Stimulated activated CD8-positive, alpha-beta memory T cell treated with anti-CD3 and anti-CD28 coated beads, Interleukin-7, amount 100 ng/mL, for 4 hours (primary cell): ENCODE measurements around the gene DGCR2.

ENCODE experiments used
- DNase-seq, 2 donors: peaks; one replicate each; pipeline ENCODE4 v3.0.0-alpha.2; 2020; ENCODE audit warnings: low read depth in 2 of 2

The DGCR2 gene

DNA sequence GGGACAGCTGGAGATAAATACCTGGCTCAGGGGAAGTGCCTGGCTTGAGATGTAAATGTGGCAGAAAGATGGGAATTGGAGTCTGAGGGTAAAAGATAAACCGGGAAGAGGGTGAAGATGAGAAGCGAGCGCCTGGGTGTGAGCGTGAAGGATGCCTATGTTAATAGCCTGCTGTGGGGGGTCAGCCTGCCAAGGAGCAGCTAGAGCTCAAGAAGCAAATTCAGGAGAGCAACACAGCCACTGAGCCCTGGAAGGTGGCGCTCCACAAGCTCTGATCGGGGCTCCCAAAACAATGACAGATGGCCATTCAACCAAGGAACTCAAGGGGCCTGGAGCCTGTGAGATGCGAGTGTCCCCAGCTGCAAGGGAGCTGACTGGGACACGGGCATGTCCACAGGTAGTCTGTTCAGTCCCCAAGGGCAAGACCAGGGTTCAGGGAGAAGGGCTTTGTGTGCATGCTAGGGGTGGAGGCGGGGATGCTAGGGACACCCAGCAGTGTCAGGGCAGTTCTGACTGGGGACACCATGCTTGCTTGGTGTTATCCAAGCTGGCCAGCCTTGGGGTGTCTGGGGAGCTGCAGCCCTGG lies 25.1 kb upstream of the DGCR2 start:
- no peak for DNase-seq

DNA sequence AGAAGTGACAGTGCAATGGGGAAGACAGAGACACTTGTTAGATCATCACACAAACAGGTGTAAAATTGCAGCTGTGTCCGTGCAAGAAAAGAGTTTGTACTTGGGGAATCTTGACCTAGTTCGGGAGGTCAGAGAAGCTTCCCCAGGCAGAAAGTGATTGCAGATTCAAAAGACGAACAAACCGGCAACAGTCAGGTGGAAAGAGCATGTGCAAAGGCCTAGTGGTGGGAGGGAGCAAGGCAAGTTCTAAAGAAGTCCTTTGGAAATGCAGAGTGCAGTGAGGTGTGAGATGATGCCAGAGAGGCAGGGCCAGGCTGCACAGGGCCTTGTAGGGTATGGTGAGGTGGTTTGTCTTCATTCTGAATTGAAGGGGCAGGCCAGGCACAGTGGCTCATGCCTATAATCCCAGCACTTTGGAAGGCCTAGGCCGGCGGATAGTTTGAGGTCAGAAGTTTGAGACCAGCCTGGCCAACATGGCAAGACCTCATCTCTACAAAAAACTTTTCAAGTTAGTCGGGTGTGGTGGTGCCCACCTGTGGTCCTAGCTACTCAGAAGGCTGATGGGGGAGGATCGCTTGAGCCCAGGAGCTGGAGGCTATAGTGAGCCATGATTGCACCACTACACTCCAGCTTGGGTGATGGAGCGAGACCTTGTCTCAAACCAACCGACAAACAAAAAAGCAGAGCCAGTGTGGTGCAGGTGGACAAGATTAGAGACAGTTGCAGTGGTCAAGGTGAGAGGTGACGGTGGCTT lies 24.2 kb upstream of the DGCR2 start:
- DNase-seq, result no peak

DNA sequence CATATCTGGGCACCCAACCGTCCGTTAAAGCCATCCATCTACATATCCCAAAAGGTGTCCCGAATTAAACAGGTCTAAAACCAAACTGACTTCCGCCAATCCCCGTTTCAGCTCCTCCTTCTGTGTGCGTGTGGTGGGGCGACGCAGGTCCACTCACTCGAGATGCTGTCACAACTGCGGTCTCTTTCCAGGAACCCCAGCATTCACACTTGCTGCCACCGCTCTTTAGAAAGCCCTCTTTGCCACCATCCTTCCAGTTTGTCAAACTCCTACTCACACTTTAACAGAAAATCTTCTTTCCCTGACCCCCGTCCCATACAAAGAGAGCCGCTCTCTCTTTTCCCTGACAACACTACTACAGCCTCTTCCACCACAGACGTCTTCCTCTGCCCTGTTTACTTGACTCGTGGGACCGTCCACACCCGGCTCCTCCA lies 21.8 kb upstream of the DGCR2 start:
- DNase-seq, result peak in 1 of 2 donors; percentile 30

DNA sequence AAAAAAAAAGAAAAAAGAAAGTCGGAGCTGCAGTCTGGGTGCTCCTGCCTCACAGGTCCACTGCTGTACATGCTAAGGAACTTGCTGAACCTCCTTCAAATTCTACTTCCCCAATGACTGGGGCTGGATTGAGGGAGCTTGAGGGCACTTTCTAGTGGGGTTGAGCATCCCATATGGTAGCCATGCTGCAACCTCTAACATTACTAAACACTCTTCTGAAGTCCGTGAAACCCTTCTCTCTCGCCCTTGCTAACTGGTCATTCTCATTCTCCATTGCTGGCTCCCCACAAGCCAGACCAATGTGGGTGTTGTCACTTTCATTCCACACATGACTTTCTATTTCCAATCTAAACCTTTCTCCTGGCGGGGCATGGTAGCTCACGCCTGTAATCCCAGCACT lies 21.0 kb upstream of the DGCR2 start:
- no peak for DNase-seq

DNA sequence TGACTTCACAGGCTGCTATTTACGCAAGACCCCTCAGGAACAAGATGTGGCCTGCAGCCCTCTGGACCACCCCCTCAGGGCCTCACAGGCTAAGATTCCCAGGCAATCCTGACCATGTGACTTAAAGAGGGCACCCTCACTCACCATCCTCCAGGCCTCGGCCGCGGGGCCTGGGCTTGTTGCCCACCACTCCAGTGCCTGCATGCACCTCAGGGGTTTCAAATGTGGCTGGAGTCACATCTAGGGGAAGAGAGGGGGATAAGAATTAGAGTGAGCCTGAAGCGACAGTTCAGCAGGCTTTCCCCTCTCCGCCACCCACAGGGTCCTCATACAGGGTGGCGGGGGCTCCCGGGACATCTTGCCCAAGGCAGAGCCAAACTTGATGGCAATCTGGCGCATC lies 20.2 kb upstream of the DGCR2 start:
- DNase-seq, result no peak

DNA sequence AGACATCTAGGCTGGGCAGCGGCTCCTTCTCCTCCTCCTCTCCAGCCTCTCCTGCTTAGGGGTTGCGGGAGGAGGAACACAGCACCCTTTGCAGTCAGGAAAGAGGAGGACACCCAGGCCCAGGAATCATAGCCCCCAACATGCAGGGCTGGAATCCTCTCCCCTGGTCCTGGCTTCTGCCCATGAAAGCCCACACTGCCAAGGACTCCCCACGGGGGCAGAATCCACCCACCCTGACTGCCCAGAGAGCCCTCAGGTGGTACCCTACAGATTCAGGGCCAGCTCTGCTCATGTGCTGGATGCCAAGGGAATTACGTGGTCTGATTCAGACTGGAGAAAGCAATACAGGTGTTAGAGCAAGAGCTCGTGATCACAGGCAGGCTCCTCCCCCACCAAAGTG lies 17.8 kb upstream of the DGCR2 start:
- DNase-seq, result no peak

DNA sequence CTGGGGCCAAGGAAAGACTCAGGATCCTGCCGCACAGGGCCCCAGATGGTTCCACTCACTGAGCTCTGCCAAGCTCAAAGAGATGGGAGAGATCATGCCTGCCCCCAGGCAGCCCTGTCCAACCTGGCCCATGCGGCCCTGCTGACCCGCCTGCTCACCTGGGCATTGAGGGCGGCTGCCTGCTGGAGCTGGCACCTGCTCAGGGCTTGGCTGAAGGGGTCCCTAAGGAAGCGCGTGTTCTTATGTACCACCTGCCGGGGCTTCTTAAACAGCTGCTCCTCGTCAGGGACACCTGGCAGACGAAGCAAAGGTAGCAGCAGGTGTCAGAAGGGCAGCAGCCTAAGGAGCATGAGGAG lies 16.8 kb upstream of the DGCR2 start:
- no peak for DNase-seq

DNA sequence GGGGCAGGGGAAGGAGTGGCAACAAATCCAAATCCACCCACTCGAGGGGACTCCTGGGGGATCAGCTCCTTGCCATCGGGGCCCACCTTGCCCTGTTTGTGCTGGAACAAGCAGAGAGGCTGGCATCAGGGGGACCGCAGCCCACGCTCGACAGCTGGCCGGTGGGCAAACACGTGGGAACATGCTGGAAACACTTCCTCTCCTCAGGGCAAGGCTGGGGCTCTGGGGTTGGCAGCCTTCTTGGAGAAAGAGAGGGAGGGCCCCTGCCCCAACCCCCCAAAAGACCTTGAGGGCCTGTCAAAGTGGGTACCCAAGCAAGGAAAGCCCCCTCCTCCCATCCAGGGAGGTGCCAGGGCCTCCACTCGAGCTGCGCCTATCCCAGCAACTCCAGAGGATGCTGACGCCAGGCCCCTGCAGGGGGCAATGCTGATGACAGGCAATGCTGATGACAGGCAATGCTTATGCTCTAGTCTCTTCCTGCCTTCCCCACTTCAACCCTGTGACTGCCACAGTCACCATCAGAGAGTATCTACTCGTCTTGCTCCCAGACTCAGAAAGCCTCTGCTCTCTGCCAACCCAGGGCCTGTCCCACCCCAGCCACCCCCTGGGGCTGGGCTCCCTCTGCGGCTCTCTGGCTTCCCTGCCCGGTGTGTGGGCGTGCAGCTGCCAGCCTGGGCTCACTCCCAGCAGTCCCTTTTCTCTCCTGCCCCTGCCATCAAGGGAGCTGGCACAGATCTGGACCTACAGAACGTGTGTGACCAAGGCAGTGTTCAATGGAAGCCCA lies 16.2 kb upstream of the DGCR2 start:
- DNase-seq, result no peak

DNA sequence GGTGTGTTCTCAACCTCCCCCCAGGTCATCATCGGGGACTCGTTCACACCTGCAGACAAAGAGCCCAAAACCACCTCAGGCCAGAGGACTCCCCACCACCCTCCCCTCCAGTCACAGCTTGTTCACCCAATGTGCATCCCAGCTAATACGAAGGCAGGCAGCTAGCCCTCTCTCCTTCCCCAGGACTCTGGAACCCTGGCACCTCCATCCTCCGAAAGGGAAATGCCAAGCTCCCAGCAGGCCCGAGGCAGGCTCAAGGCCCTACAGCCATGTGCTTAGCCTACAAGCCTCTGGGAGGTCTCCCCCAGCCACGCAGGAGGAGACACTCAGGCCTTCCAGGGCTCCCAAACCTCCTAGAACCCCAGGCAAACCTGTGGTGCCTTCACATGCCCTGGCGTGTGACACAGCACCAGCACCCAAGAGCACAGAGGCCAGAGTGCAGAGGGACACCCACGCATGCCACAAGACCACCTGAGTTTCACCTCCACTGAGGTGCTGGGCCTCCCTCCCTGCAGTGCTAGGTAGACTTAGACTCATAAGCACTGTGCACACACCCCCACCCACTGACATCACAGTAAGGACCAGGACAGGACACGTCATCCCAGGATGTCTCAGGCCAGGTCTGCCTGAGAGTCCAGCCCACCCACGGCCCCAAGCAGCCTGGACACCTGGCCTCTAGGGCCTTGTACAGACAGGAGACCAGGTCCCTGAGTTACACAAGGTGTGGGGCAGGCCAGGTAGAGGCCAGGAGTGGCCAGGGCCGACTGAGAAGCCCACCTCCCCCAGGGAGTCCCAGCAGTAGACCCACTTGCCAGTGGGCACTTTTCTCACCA lies 15.4 kb upstream of the DGCR2 start:
- DNase-seq, result no peak

DNA sequence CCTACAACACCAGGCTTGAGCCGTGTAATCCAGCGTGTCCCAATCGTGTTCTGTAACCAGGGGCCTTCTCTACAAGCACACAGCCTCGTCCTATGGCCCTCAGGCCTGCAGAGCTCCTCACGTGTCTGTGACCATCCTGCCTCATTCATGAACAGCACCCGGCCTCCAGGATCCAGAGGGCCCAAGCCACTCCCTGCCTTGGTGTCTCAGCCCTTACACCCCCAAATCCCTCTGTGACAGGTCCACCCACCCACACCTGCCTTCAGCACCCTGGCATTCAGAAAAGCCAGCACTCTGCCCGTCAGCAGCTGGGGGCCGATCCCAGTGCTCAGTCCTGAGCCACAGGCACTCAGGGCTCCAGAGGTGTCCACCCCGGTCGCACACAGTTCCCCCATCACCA lies 14.7 kb upstream of the DGCR2 start:
- DNase-seq, result no peak

DNA sequence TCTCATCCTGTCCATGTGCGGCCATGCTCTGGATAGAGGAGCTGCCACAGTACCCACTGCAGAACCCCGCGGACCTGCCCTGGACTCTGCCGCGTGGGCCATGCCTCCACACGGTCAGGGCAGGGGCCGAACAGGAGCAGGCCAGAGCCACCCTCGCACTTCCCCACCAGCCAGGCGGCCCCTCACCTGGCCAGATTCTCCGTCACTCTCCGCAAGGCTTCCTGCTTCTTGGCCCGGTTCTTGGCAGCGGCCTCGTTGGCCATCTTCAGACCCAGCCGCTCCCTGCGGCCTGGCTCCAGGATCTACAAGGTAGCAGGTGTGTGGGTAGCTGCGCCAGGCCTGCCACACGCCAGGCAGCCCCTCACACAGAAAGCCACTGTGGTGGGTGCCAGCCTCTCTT lies 12.7 kb upstream of the DGCR2 start:
- no peak for DNase-seq

DNA sequence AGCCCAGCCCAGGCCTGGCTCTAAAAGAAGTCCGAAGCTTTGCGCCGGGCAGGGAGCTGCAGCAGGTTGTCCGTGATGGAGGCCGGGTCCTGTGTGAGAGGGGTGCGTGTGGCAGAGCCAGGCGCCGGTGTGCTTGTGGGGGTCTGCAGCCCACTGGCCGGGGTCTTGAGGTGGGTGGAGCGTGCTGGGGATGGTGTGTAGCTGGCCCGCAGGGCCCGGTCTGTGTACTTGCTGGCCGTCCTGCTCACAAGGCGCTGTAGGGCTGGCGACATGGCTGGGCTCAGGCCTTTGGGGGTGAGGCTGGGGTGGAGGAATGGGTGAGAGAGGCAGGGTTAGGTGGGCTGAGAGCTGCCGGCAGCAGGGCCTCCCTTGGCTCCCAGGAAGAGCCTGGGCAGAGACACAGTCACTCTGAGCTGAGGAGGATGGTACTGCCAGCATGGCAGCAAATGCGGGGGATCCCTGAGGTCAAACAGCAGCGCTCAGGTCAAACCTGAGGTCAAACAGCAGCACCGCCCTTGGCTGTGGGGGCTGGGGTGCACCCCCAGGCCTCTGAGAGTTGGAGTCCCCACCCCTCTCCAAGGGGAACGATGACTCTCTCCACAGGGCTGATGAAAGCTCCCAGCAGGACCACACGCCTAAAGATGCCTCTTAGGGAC lies 12.1 kb upstream of the DGCR2 start:
- no peak for DNase-seq

DNA sequence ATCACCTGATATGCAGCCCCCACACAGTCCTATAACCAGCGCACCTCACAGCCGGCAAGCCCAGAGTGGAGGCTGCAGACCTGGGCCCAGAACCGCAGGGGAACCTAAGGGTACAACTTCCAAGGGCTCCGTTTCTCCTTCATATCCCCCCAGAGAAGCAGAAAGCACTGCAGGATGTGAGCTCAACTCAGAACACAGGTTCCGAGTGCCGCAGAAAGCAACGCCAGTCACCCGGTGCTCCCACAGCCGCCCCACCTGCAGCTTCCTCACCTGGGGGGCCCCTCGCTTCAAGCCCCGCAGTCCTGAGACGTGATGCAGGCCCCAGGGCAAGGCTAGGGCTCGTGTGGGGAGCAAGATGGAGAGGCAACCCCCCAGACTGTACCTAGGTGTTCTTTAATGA lies 11.3 kb upstream of the DGCR2 start:
- DNase-seq, result no peak

DNA sequence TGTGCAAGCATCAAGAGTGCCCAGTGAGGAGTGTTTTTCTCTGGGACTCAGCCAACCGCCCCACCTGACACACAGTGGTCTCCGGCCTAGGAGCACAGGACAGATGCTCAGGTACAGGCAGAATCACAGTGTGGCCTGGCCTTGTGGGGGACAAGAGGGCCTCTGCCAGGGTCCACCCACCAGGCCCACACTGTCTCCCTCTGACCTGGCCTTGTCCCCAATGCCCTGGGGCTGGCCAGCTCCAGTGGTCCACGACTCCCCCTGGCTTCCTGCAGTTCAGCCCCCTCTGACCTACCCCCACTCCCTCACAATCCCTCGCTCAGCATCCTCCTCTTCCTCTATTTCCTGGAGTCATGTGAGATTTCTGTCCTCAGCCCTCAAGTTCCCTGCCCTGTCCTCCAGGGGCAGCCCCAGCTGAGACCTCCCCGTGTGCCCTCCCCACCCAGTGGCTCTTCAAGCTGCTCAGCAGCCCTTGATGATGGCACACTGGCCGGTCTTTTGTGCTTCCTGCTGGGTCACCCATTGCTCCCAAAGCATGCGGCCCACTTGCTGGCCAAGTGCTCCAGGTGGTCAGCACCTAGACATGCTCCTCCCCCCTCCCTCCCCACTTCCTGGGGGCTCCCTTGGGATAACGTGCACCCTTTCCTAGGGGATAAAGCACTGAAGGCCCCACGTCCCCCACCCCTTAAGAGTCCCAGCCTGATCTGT lies 10.6 kb upstream of the DGCR2 start:
- no peak for DNase-seq

DNA sequence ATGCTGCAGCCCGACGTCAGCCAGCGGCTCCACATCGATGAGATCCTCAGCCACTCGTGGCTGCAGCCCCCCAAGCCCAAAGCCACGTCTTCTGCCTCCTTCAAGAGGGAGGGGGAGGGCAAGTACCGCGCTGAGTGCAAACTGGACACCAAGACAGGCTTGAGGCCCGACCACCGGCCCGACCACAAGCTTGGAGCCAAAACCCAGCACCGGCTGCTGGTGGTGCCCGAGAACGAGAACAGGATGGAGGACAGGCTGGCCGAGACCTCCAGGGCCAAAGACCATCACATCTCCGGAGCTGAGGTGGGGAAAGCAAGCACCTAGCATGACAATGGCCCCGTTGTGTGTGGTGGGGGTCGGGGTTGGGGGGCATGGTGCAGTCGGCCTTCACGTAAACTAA lies 9.9 kb upstream of the DGCR2 start:
- DNase-seq, result no peak

DNA sequence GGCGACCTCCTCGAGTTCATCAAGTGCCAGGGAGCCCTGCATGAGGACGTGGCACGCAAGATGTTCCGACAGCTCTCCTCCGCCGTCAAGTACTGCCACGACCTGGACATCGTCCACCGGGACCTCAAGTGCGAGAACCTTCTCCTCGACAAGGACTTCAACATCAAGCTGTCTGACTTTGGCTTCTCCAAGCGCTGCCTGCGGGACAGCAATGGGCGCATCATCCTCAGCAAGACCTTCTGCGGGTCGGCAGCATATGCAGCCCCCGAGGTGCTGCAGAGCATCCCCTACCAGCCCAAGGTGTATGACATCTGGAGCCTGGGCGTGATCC lies 9.4 kb upstream of the DGCR2 start:
- no peak for DNase-seq

DNA sequence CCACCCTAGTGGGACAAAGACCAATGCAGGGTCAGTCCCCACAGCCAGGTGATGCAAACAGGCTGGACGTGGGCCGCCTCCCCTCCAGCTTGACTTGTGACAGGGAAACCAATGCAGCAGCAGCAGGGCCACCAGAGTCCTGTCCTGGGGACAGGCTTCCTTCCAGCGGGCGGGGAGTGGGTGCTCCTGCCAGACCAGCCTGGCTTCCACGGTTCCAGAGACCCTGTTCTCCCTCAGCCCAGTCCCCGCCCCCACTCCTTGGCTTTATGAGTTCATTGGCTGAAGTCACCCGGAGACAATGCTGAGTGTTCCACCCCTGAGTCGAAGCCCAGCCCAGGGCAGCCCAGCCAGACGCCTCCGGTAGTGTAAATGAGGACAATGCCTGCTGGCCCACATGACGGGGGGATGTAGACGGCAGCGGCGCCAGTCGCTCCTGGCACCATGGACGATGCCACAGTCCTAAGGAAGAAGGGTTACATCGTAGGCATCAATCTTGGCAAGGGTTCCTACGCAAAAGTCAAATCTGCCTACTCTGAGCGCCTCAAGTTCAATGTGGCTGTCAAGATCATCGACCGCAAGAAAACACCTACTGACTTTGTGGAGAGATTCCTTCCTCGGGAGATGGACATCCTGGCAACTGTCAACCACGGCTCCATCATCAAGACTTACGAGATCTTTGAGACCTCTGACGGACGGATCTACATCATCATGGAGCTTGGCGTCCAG lies 8.9 kb upstream of the DGCR2 start, which contains the start of gene TSSK2:
Gene TSSK2 (plus strand): TSS at position 350 of the 726 bp plus-strand sequence. CDS start 92 bp downstream, at position 442.
- no peak for DNase-seq

DNA sequence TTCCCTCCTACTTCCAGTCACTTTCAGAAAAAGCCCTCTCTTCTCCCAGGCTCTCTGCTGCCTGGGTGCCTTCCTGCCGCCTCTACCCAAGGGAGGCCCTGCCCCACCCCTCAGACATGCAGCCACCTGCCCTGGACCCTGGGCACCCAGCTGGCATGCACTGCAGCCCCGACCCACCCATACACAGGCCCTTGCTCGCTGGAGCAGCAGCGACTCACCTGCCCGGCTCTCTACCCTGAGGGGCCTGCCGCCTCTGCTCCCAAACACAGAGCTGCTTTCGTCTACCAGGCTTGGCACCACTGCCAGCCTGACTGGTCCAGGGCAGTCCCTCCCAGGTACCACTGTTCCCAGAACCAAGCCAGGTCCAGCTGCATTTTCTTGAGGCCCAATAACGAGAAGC lies 7.7 kb upstream of the DGCR2 start:
- no peak for DNase-seq

DNA sequence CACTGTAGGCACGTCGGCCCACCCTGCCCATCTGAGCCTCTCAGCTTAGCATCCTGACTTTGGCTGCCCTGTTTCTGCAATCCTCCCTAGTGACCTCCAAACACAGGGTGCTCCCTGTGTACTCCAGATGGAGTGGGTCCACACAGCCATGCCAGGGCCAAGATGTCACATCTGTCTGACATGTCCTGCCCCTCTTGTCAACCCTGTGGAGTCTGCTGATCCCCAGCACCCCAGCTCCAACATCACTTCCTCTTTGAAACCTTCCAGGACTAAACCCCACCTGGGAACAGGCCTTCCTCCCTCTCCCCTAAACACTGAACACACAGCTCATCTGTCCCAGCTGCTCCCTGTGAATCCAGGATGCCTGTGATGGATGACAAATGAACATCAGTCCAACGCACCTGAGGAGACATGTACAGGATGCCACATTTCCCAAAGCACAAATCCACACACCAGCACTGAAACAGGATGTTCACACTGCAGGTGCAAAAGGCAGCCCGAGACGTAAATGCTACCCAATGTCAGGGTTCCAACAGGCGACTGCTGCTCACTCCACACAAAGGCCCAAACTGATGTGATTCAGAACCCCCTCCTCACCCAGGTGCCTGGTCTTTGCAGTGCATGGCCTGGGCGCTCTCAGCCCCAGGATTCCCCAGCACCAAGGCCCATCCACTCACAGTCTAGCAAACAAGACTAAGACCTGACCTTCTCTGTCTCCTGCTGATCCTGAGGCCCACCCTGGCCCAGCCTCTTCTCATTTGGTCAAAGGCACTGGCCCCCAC lies 6.9 kb upstream of the DGCR2 start:
- DNase-seq, result no peak

DNA sequence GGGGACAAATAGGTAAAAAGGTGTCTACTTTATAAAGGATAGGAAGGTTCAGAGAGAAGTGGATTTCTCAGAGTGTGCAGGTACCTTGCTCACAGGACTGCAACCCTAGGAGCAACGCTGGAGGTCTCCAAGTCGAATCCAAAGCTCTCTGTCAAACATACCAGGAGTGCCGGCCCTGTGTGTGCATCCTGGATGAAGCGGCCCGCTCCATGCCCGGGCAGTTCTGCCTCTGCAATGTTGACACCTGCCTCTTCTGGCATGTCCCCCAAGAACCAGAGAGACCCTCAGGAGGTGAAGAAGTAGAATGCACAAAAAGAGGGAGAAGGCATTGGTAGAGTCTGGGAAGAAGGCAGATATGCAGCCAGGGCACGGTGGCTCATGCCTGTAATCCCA lies 5.8 kb upstream of the DGCR2 start:
- DNase-seq, result no peak
